ENCODE results near the gene CYGB. TPM values are rescaled to one million over a fixed set of nuclear protein-coding genes. Genes with fewer than 3 reads are reported as not detected.

The CYGB gene
- total RNA-seq, 1 donor, result 11.7 TPM

GRCh38 chr17:76500074-76500746, 37.3 kb downstream of the CYGB start:
- no peak for TF ChIP-seq CTCF (IDR thresholded peaks at IDR 0.05; ENCODE audit: insufficient read depth, low read depth, low read length)
- no peak for DNase-seq (ENCODE audit: low read depth)
- H3K4me3 ChIP-seq (ENCODE audit: low read depth, low read length), result peak overlapping the region; percentile 65

- no peak overlapping the region for H3K4me3 ChIP-seq (ENCODE audit: low read depth, low read length)
- no peak for DNase-seq (ENCODE audit: low read depth)
- no peak for TF ChIP-seq CTCF (IDR thresholded peaks at IDR 0.05; ENCODE audit: insufficient read depth, low read depth, low read length)
These were observed 38.2 kb downstream of the CYGB start for GRCh38 chr17:76499267-76499667.

DNA sequence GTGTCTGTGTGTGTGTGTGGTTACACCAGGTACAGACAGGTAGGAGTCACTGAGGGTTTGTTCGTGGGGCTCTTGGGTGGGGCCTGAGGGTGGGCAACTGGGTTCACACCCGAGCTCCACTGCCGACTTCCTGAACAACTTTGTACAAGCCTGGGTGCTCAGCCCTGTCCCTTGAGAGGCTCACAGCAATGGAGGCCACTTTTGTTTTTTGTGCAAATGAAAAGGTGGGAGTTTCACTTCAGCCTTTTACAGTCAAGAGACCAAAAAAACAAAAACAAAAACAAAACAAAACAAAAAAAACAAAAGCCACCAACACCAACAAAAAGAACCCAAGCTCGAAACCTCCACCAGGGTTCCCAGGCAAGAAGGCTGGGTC, 38.6 kb downstream of the CYGB start:
- no peak overlapping the region for H3K4me3 ChIP-seq (ENCODE audit: low read depth, low read length)
- no peak for TF ChIP-seq CTCF (IDR thresholded peaks at IDR 0.05; ENCODE audit: insufficient read depth, low read depth, low read length)
- no peak for DNase-seq (ENCODE audit: low read depth)

DNA sequence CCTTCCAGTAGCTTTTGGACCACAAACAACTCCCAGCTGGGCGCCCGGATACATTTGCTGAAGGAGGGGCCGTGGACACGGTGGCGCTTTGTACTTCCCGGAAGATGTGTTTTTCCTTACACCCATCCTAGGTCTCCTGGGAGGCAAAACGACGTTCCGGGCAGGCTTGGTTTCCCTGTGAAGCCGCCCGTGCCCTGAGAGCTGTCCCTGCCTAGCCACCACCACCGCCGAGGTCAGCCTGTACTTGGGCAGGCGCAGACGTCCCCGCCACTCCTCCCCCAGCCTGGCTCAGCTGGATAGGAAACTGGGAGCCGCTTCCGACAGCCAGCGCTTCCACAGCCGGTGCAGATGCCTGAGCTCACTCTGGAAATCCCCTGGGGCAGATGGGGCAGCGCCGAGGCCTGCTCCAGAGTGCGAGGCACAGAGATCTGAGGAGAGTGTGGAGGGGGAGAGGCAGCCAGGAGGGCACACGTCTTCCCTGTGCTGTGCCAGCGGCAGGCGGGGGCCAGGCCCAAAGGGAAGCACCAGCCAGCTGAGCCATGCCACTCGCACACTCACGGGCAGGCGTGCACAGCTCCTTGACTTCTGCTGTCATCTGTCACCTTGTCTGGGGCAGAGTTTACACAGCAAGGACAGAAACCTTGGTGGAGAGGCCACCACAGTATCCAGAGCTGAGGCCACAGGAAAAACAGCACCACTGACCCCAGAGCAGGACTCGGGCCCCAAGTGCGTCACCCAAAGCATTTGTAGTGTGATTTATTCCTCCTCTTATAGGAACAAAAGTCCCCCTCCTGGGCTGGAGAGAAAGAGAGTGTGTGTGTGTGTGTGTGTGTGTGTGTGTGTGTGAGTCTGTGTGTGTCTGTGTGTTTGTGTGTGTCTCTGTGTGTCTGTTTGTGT, 39.3 kb downstream of the CYGB start:
- DNase-seq (ENCODE audit: low read depth), result peak; percentile 88
- H3K4me3 ChIP-seq (ENCODE audit: low read depth, low read length), result peak overlapping the region; percentile 18
- no peak for TF ChIP-seq CTCF (IDR thresholded peaks at IDR 0.05; ENCODE audit: insufficient read depth, low read depth, low read length)

DNA sequence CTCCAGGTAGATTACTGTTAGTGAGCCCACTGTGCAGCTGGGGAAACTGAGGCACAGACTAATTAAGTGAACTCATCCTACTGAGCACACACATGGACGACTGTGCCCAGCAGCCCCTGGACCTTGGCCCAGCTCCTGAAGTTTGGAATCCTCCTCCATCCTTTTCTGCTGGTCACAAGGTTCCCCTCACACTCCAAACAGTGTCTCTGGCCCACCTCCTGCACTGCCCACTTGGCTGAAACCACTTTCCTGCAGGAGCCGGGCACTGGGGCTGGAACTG, 39.9 kb downstream of the CYGB start:
- H3K4me3 ChIP-seq (ENCODE audit: low read depth, low read length), result peak overlapping the region; percentile 18
- DNase-seq (ENCODE audit: low read depth), result no peak
- TF ChIP-seq CTCF (IDR thresholded peaks at IDR 0.05; ENCODE audit: insufficient read depth, low read depth, low read length), result no peak

GRCh38 chr17:76496464-76496863, 41.0 kb downstream of the CYGB start:
- DNase-seq (ENCODE audit: low read depth), result no peak
- TF ChIP-seq CTCF (IDR thresholded peaks at IDR 0.05; ENCODE audit: insufficient read depth, low read depth, low read length), result no peak
- no peak overlapping the region for H3K4me3 ChIP-seq (ENCODE audit: low read depth, low read length)

Data from fibroblast of villous mesenchyme (primary cell).